ENCODE data around the gene SH3PXD2A.
"Not testable (repeated sequence)": the region's sequence is repeated elsewhere in the genome, so short reads cannot be mapped to it uniquely, and the experiment has no call there.

SH3PXD2A gene

DNA sequence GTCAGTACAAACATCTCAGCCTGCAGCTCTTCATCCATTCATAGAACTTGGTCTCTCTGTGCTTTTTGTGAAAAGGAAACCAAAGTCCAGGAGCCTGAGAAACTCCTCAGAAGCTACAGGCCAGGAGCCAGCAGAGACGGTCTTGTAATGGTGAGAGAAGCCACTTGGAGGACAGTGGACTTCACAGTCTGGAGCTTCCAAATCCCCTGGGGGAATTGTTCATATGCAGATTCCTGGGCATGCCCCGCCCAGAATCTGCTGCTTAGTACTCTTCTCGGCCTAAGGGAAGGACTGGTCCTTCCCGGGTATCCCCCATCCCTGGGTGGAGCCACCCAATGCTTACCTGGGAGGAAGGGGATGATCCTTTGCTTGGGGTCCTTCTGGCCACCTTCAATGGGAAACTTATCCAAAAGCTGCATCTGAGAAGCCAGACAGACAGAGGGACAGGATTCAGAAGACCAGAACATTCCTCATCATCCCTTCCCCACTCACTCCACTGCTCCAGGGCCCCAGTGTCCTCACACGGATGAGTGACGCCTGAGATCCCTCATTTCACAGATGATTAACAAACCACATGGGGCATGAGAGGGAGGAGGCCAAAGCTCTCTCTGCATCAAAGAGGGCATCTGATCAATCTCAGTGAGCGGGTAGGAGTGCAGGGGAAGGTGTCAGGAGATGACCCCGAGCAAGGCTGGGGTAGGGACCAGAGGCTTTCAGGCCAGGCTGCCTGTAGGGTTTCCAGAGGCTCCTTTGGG lies 88.4 kb downstream of the SH3PXD2A start:
- no peak for DNase-seq (ENCODE audit: low read depth in 3 of 3)

DNA sequence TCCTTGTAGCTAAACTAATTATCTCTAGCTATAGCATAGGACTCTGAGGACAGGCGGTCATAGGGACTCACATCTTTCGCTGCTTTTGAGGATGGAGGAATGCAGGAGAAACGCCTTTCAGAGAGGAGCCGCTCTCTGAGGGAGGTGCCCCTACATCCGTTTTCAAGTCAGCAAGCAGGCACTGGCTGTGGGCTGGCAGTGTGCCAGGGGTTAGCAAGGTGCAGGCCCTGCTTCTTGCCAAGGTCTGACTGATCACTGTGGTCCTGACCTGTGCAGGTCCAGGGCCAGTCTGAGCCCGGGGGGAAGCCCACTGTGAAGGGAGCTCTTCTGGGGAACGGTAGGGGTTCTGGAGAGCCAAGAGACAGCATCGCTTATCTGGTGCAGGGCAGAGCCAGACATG lies 89.4 kb downstream of the SH3PXD2A start:
- peak; percentile 38 to 66 (median 48) for DNase-seq (ENCODE audit: low read depth in 3 of 3)

DNA sequence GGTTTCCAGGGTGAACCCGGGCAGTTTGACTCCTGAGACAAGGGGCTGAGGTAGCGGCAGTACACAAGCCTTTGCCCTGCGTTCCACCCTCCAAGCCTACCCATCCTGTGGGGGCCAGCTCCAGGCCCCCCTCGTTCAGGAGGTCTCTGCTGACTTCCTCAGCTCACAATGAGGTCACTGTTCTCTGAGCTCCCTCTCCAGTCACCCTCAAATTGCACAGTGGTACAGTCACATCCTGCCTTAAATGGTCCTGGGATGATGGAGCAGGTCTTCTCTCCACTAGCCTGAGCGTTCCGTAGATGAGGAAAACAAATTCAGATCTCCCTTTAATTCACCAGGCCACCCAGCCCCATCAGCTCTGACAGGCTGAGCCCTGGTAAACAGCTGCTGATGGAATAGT lies 90.2 kb downstream of the SH3PXD2A start:
- no peak for DNase-seq (ENCODE audit: low read depth in 3 of 3)

DNA sequence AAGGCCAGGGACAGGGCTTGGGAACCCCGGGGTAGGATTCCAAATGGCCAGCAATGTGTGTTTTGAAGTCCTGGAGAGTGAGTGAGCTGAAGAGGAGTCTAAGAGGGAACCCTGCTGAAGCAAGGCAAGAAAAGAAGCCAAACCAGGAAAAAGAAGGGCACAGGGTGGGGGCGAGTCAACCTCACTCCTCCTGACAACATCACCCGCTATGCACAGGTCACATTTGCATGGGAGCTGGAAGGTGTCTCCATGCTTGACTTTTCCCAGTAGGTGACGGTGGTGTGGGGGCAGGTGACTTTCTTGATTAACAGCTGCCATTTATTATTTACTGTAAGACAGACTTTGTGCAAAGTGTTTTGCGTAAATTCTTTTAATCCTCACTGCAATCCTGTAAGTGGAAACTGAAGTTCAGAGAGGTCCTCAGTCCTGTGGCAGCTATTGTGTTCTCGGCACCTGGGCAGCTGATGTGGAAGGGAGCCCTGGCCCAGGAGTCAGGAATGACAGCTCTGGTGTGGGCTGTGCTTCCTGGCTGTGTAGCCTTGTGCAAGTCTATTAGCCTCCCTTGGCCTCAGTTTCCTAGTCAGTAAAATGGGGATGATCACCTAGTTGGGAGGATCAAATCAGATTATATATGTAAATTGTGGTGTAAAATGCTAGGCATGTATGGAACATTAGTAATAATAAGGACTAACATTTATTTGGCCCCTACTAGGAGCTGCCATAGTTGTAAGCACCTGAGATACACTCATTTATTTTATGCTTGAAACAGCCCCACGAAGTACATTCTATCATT lies 90.9 kb downstream of the SH3PXD2A start:
- DNase-seq (ENCODE audit: low read depth in 3 of 3): no peak

GRCh38 chr10:103763374-103764202 lies 91.8 kb downstream of the SH3PXD2A start:
- DNase-seq (ENCODE audit: low read depth in 3 of 3): no peak

DNA sequence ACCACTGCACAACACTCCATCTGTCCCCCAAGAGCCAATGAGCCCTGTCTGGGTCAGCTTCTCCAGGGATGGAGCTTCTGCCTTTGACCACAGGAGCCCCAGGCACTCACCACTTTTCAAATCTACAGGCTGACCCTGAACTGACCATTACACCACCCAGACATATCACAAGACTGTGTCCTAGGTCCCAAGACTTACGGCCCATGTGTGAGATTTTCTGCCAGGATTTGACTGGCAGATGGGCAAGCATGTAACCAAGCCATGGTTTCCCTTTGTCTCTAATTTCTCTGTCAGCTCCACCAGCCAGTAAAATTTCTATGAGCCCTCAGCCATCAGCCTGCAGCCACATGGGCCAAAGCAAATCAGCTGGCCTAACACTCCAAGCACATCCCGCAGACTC lies 92.5 kb downstream of the SH3PXD2A start:
- DNase-seq (ENCODE audit: low read depth in 3 of 3): no peak

DNA sequence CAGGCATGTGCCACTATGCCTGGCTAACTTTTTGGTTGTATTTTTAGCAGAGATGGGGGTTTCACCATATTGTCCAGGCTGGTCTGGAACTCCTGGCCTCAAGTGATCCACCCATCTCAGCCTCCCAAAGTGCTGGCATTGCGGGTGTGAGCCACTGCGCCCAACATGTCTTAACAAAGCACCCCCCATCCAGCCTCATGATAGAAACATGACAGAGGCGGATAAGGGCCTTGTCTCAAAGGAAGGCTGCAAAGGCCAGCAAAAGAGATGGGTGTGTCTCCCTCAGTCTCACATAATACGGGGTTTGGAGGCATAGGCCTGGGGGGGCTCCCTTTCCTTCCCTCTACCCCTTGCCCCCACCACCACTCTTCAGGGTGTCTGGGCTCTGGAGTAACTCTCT lies 93.2 kb downstream of the SH3PXD2A start:
- DNase-seq (ENCODE audit: low read depth in 3 of 3): no peak

GRCh38 chr10:103761075-103761920 lies 94.1 kb downstream of the SH3PXD2A start:
- no peak for DNase-seq (ENCODE audit: low read depth in 3 of 3)

- not testable (repeated sequence) for DNase-seq (ENCODE audit: low read depth in 3 of 3)
These were observed 95.1 kb downstream of the SH3PXD2A start for GRCh38 chr10:103760233-103760632.

DNA sequence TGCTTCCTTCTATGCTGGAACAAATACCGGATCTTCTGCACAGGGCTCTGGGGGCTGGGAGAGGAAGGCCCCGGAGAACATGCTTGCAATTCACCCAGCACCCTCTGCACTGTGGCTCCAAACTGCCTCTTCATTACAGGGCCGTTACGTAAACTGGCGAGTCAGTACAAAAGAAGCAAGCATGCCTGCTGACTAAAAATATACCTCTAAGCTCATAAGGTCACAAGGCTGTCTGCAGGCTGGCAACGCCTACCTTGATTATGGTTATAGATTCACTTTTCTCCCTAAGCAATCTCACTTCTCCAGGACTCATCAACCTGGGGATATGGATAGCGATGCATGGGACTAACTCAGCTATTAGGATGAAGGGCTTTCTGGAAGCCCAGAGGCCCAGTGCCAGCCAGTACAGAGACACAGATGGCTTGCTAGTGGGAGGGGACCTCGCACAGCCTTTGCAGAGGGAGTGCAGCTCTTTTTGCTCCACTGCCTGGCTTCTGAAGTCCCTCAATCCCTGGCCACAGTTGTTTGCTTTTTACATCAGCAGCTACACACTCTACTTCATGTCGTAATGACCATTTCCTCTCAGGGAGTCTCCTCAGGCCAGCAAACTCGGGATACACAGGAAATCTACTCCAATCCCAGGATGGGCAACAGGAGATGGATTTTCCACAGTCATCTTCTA lies 96.1 kb downstream of the SH3PXD2A start:
- no peak for DNase-seq (ENCODE audit: low read depth in 3 of 3)

DNA sequence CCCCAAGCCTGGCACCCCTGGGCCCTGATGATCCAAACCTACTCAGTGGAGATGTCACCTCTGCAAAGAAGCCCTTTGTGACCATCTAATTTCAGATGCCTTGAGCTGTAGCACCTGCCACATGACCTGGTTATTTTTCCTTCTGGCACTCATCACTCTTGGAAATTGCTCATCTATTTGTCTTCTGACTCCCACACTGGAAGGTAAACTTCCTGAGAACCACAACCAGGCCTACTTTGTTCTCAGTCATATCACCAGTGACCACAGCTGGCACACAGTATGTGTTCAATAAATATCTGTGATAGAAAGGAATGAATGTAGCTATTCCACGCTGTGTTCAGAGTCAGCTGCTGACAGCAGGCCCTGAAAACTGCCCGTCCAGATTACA lies 97.1 kb downstream of the SH3PXD2A start:
- DNase-seq (ENCODE audit: low read depth in 3 of 3): no peak

GRCh38 chr10:103757531-103758293 lies 97.7 kb downstream of the SH3PXD2A start:
- peak in 1 of 3 experiments; percentile 82 for DNase-seq (ENCODE audit: low read depth in 3 of 3)

GRCh38 chr10:103756277-103756869 lies 99.0 kb downstream of the SH3PXD2A start:
- no peak for DNase-seq (ENCODE audit: low read depth in 3 of 3)

- DNase-seq (ENCODE audit: low read depth in 3 of 3): peak in 1 of 3 experiments; percentile 43
These were observed 102.6 kb downstream of the SH3PXD2A start for GRCh38 chr10:103752680-103753248.

DNA sequence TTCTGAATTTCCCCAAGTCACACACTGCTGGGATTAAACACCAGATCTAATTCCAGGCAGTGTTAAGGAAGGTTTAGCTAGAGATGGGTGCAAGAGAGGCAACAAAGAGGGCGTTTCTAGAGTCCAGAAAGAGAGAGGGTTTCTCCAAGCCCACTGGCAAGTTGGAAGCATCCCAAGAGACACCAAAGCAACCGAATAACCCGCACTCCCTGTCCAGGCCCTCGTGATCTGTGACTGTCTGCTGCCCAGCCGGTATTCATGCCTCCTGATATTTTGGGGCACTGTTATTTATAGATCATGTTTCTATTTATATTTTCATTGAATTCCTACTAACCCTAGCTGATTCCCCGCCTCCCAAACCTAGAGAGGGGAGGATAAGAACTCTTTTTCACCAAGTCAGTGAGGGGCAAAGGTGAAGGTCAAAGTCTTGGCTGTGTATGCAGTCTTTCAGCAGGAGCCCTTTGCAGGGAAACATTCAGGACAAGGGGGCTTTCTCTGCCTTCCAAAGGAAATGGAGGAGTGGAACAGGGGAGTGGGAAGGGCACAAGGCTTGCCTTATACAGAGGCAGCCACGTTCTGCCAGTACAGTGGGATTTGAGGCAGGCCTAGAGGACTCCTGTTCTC lies 103.6 kb downstream of the SH3PXD2A start:
- no peak for DNase-seq (ENCODE audit: low read depth in 3 of 3)

- DNase-seq (ENCODE audit: low read depth in 3 of 3): no peak
These were observed 104.5 kb downstream of the SH3PXD2A start for GRCh38 chr10:103750836-103751235.

GRCh38 chr10:103749779-103750178 lies 105.6 kb downstream of the SH3PXD2A start:
- no peak for DNase-seq (ENCODE audit: low read depth in 3 of 3)

DNA sequence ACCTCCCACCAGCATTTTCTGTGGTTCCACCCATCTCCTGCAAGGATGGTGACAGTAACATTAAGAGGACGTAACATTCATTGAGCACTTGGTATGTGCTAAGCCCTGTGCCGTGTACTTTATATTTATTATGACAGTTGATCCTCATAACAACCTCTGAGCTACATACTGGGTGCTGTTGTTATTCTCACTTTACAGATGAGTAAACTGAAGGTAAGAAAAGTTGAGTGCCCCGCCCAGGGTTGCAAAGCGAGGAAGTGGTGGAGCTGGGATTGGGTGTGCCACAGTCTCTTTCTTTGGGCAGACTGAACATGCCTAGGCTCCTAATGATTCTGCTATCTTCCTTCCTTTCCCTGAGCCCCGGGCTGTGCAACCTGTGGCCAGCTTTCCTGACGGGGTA lies 107.4 kb downstream of the SH3PXD2A start:
- no peak for DNase-seq (ENCODE audit: low read depth in 3 of 3)
